ENCODE results near the gene OTUB1.

DNA sequence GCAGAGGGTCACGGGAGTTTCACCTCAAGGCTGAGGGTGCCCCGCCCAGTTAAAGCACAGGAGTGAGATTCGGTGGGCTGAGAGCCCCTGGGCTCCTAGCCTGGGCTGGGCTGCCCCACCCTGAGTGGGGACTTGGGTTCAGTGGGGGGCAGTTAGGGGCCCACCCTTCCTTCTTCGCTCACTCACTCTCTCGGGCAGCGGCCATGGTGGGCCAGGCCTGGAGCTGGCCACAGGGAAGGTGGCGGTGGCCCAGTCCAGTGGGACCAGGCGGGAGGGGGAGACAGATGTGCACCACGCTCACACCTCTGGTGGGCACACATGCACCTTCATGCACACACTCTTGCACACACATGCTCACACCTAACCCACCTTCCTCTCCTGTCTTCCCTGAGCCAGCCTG, 55.6 kb downstream of the OTUB1 start:
- TF ChIP-seq, protein P1, sequence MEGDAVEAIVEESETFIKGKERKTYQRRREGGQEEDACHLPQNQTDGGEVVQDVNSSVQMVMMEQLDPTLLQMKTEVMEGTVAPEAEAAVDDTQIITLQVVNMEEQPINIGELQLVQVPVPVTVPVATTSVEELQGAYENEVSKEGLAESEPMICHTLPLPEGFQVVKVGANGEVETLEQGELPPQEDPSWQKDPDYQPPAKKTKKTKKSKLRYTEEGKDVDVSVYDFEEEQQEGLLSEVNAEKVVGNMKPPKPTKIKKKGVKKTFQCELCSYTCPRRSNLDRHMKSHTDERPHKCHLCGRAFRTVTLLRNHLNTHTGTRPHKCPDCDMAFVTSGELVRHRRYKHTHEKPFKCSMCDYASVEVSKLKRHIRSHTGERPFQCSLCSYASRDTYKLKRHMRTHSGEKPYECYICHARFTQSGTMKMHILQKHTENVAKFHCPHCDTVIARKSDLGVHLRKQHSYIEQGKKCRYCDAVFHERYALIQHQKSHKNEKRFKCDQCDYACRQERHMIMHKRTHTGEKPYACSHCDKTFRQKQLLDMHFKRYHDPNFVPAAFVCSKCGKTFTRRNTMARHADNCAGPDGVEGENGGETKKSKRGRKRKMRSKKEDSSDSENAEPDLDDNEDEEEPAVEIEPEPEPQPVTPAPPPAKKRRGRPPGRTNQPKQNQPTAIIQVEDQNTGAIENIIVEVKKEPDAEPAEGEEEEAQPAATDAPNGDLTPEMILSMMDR (conservative IDR thresholded peaks at IDR 0.05; ENCODE audit: low read depth, low read length): no peak
- no peak for TF ChIP-seq EZH2 (IDR thresholded peaks at IDR 0.05; ENCODE audit: borderline replicate concordance, low read depth, low read length, poor library complexity, severe bottlenecking)

Data from A673 (cell line).